A549 (cell line): Measurements from ENCODE around the gene GGT7. TPM values are rescaled to one million over a fixed set of nuclear protein-coding genes. Genes with fewer than 3 reads are reported as not detected.

Experiments used
- ATAC-seq, 2 experiments: fragments of 200-7000 bp in 1 of 2; fragments of >200 bp in 1 of 2; cut with Nextera tagmentation in 1 of 2; cut with Tn5 transposase in 1 of 2; 3 replicates each; pipeline versions ENCODE4 v1.8.0 to v1.9.1; 2018 to 2020; ENCODE audit warnings: mild to moderate bottlenecking in 1 of 2, moderate library complexity in 1 of 2
- CTCF ChIA-PET: fragments of 300-600 bp; sonication (Branson Sonifier 250); formaldehyde crosslinking; extraction: SDS; loops from one replicate; lab custom pipeline; 2021; ENCODE audit warnings: antibody characterized with exemption, inconsistent platforms; lab: Yijun Ruan, JAX
- POLR2A ChIA-PET: fragments of 350-600 bp; formaldehyde crosslinking; extraction: SDS; loops from one replicate; lab custom pipeline; 2021; ENCODE audit warnings: antibody characterized with exemption, inconsistent platforms; lab: Yijun Ruan, JAX
- DNase-seq, 2 experiments: peaks; one replicate each; pipeline versions ENCODE4 v3.0.0 to v3.0.0-alpha.2; 2011 to 2016; ENCODE audit warnings: low read depth in 1 of 2, low spot score in 1 of 2
- FAIRE-seq: peaks from 2 replicates; lab custom pipeline; 2011; peaks lifted over from hg19 to GRCh38; lab: Jason Lieb, UNC
- H3K27ac ChIP-seq, 2 experiments: fragments of >200 bp; sonication (Bioruptor Twin); formaldehyde crosslinking; 3 replicates each; pipeline ENCODE4 v1.5.1; 2016 to 2017
- H3K4me1 ChIP-seq: fragments of >200 bp; sonication (Bioruptor Twin); formaldehyde crosslinking; 3 replicates; pipeline ENCODE4 v1.6.1; 2016
- H3K4me2 ChIP-seq: fragments of >200 bp; sonication (Bioruptor Twin); formaldehyde crosslinking; 3 replicates; pipeline ENCODE4 v1.6.1; 2016
- H3K4me3 ChIP-seq: fragments of >200 bp; sonication (Bioruptor Twin); formaldehyde crosslinking; 3 replicates; pipeline ENCODE4 v1.5.1; 2016
- H3K9me3 ChIP-seq: fragments of >200 bp; sonication (Bioruptor Twin); formaldehyde crosslinking; 3 replicates; pipeline ENCODE4 v1.6.1; 2016
- BHLHE40 ChIP-seq: IDR thresholded peaks from 2 replicates; pipeline ENCODE4 v1.6.1; 2012; ENCODE audit warnings: low read depth, low read length, inconsistent platforms
- CEBPB ChIP-seq, 2 experiments: fragments of >200 bp in 1 of 2; sonication (Bioruptor Twin) in 1 of 2; formaldehyde crosslinking in 1 of 2; IDR thresholded peaks; 2 replicates each; pipeline ENCODE4 v1.6.1; 2012 to 2016
- EP300 ChIP-seq, 2 experiments: fragments of >200 bp; sonication (Bioruptor Twin); formaldehyde crosslinking; IDR thresholded peaks; 2 replicates in 1 of 2; 3 replicates in 1 of 2; pipeline ENCODE4 v1.6.1; 2016 to 2017
- ESRRA ChIP-seq: fragments of 150-350 bp; IDR thresholded peaks from 2 replicates; pipeline ENCODE4 v1.6.1; 2014; ENCODE audit warnings: mild to moderate bottlenecking, low read length, borderline replicate concordance
- FOXS1 ChIP-seq: fragments of 250-450 bp; sonication (Bioruptor Pico); IDR thresholded peaks from 2 replicates; pipeline ENCODE4 v1.5.0; 2020; ENCODE audit warnings: mild to moderate bottlenecking, moderate library complexity
- GATA3 ChIP-seq: IDR thresholded peaks from 2 replicates; pipeline ENCODE4 v1.6.1; 2012; ENCODE audit warnings: borderline replicate concordance
- HMGXB4 ChIP-seq: fragments of 250-450 bp; sonication (Bioruptor Pico); IDR thresholded peaks from 2 replicates; pipeline ENCODE4 v1.5.0; 2021; ENCODE audit warnings: mild to moderate bottlenecking, moderate library complexity, borderline replicate concordance
- JUN ChIP-seq, 2 experiments: fragments of >200 bp; sonication (Bioruptor Twin); formaldehyde crosslinking; IDR thresholded peaks; 2 replicates in 1 of 2; 3 replicates in 1 of 2; pipeline ENCODE4 v1.6.1; 2016 to 2017
- KDM1A ChIP-seq: fragments of 200-600 bp; sonication (generic); IDR thresholded peaks from 2 replicates; pipeline ENCODE4 v1.6.1; 2016; ENCODE audit warnings: low read depth, mild to moderate bottlenecking
- NFE2L2 ChIP-seq: fragments of 150-350 bp; conservative IDR thresholded peaks from 2 replicates; pipeline ENCODE4 v1.6.1; 2014; ENCODE audit warnings: low read length
- NR3C1 ChIP-seq: fragments of >200 bp; sonication (Bioruptor Twin); formaldehyde crosslinking; IDR thresholded peaks from 3 replicates; pipeline ENCODE4 v1.6.1; 2017
- PBX3 ChIP-seq: IDR thresholded peaks from 2 replicates; pipeline ENCODE4 v1.6.1; 2012
- PHF8 ChIP-seq: fragments of 200-600 bp; sonication (generic); IDR thresholded peaks from 2 replicates; pipeline ENCODE4 v1.6.1; 2016; ENCODE audit warnings: low read depth, mild to moderate bottlenecking, antibody characterized with exemption, moderate library complexity, borderline replicate concordance
- POLR2A ChIP-seq: IDR thresholded peaks from 2 replicates; pipeline ENCODE4 v1.6.1; 2012; ENCODE audit warnings: mild to moderate bottlenecking, low read length
- RAD21 ChIP-seq, 2 experiments: fragments of >200 bp in 1 of 2; sonication (Bioruptor Twin) in 1 of 2; formaldehyde crosslinking in 1 of 2; IDR thresholded peaks in 1 of 2; conservative IDR thresholded peaks in 1 of 2; 2 replicates in 1 of 2; 3 replicates in 1 of 2; pipeline ENCODE4 v1.6.1; 2012 to 2018; ENCODE audit warnings: inconsistent platforms in 1 of 2
- ZNF302 ChIP-seq: fragments of 250-450 bp; sonication (Bioruptor Pico); IDR thresholded peaks from 2 replicates; pipeline ENCODE4 v1.9.0; 2021; ENCODE audit warnings: inconsistent platforms, mild to moderate bottlenecking, moderate library complexity
- WGBS: methylation state at CpG from one replicate; pipeline ENCODE4 v1.1.6; 2017; ENCODE audit errors: missing lambda C conversion rate; 5-methylcytosine and 5-hydroxymethylcytosine counted together
- polyA plus RNA-seq, 4 experiments: library from polyadenylated mRNA; depleted of rRNA in 3 of 4; stranded (reverse); fragments of >200 nt; fragmentation: RNase III in 1 of 4; extraction: RNeasy Plus Mini Kit Qiagen cat#74134 plus additional on column Dnase treatment in 1 of 4; gene quantifications; 2 replicates in 3 of 4; 3 replicates in 1 of 4; pipeline ENCODE4 v1.2.3, GENCODE V29; 2011 to 2017
- TF ChIP-seq, protein P1 (sequence below): fragments of 200-600 bp; sonication (generic); IDR thresholded peaks from 2 replicates; pipeline ENCODE4 v1.6.1; 2016; ENCODE audit warnings: antibody characterized with exemption, mild to moderate bottlenecking, moderate library complexity
- TF ChIP-seq, protein P2 (sequence below): IDR thresholded peaks from 2 replicates; pipeline ENCODE4 v1.6.1; 2012
- TF ChIP-seq, protein P3 (sequence below): fragments of 250-450 bp; sonication (Bioruptor Pico); IDR thresholded peaks from 2 replicates; pipeline ENCODE4 v1.5.0; 2020; ENCODE audit warnings: low read depth, mild to moderate bottlenecking, moderate library complexity

Gene GGT7
- polyA plus RNA-seq, 2 of the 4 experiments (the other 2 are of a cell fraction), result 3.5 to 9.1 TPM

- WGBS, result 50% methylated on average over 10 of the region's 10 CpGs
- Histone ChIP-seq H3K4me3 (peak overlapping the region; percentile 75), H3K4me1 (peaks cover 19% of the 10 kb centered on the region), H3K4me2 (peak overlapping the region; percentile 91), H3K9me3 (no peaks in the 10 kb centered on the region), H3K27ac (peak overlapping the region; percentile 79 to 90)
- TF ChIP-seq JUN (IDR thresholded peaks at IDR 0.05) (no peak), NR3C1 (no peak), ESRRA (no peak), KDM1A (no peak), GATA3 (no peak), PBX3 (no peak)
- FAIRE-seq (no peak), ATAC-seq (no peak), DNase-seq (no peak)
- POLR2A ChIA-PET, result no interaction called here
- CTCF ChIA-PET, result interaction anchor here (0.5 to 7.8 kb wide), 27 partner anchors 8 to 523 kb away, joined by 3 to 207 read pairs (median 5); partner anchors contain the start of genes GSS, MYH7B and TRPC4AP
Measured at GRCh38 chr20:34871966-34872621, 562 bp downstream of the GGT7 start.

- DNase-seq, result no peak
- Histone ChIP-seq H3K4me2 (peak overlapping the region; percentile 91), H3K27ac (no peak overlapping the region), H3K4me3 (no peak overlapping the region)
- POLR2A ChIA-PET, result no interaction called here
- TF ChIP-seq POLR2A (no peak), ZNF302 (CRISPR knock-in tag) (no peak)
- TF ChIP-seq, all 56 proteins: peak for 0
- CTCF ChIA-PET, result interaction anchor here (0.7 to 7.8 kb wide), 10 partner anchors 10 to 397 kb away, joined by 3 to 207 read pairs (median 6); partner anchors contain the start of genes GSS and MYH7B
- Histone ChIP-seq H3K9me3 (no peaks in the 10 kb centered on the region), H3K4me1 (peaks cover 19% of the 10 kb centered on the region)
- FAIRE-seq, result no peak
- 89% methylated on average over 7 of the region's 7 CpGs for WGBS
- ATAC-seq, result no peak
Measured at GRCh38 chr20:34871320-34871926, 1.2 kb downstream of the GGT7 start.

DNA sequence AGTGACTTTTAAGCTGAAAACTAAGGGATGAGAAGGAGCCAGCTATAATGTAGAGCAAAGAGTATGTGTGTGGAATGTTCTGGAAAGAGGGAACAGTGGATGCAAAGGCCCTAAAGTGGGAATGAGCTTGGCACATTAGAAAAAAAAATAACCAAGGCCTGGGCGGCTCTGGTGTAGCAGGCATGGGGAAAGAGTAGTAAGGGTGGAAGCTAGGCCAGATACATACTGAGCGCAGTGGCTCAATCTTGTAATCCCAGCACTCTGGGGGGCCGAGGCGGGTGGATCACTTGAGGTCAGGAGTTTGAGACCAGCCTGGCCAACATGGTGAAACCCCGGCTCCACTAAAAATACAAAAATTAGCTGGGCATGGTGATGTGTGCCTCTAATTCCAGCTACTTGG, 8.4 kb downstream of the GGT7 start:
- no peak overlapping the region for H3K4me2 ChIP-seq
- DNase-seq (no peak), ATAC-seq (no peak), FAIRE-seq (no peak)
- WGBS, result 92% methylated on average over 5 of the region's 5 CpGs
- H3K27ac ChIP-seq, result no peak overlapping the region
- no peak overlapping the region for H3K4me3 ChIP-seq
- H3K4me1 ChIP-seq, result no peaks in the 10 kb centered on the region
- H3K9me3 ChIP-seq, result no peaks in the 10 kb centered on the region
- TF ChIP-seq POLR2A, result no peak
- no peak for TF ChIP-seq EP300 (IDR thresholded peaks at IDR 0.05)
- TF ChIP-seq, protein P1, sequence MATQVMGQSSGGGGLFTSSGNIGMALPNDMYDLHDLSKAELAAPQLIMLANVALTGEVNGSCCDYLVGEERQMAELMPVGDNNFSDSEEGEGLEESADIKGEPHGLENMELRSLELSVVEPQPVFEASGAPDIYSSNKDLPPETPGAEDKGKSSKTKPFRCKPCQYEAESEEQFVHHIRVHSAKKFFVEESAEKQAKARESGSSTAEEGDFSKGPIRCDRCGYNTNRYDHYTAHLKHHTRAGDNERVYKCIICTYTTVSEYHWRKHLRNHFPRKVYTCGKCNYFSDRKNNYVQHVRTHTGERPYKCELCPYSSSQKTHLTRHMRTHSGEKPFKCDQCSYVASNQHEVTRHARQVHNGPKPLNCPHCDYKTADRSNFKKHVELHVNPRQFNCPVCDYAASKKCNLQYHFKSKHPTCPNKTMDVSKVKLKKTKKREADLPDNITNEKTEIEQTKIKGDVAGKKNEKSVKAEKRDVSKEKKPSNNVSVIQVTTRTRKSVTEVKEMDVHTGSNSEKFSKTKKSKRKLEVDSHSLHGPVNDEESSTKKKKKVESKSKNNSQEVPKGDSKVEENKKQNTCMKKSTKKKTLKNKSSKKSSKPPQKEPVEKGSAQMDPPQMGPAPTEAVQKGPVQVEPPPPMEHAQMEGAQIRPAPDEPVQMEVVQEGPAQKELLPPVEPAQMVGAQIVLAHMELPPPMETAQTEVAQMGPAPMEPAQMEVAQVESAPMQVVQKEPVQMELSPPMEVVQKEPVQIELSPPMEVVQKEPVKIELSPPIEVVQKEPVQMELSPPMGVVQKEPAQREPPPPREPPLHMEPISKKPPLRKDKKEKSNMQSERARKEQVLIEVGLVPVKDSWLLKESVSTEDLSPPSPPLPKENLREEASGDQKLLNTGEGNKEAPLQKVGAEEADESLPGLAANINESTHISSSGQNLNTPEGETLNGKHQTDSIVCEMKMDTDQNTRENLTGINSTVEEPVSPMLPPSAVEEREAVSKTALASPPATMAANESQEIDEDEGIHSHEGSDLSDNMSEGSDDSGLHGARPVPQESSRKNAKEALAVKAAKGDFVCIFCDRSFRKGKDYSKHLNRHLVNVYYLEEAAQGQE, result no peak
- no peak for TF ChIP-seq CEBPB (IDR thresholded peaks at IDR 0.05)
- TF ChIP-seq, protein P2, sequence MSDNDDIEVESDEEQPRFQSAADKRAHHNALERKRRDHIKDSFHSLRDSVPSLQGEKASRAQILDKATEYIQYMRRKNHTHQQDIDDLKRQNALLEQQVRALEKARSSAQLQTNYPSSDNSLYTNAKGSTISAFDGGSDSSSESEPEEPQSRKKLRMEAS, result no peak
- TF ChIP-seq, protein P3, sequence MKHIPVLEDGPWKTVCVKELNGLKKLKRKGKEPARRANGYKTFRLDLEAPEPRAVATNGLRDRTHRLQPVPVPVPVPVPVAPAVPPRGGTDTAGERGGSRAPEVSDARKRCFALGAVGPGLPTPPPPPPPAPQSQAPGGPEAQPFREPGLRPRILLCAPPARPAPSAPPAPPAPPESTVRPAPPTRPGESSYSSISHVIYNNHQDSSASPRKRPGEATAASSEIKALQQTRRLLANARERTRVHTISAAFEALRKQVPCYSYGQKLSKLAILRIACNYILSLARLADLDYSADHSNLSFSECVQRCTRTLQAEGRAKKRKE (CRISPR knock-in tag), result no peak
- no peak for TF ChIP-seq BHLHE40
- TF ChIP-seq RAD21 (conservative IDR thresholded peaks at IDR 0.05 in 1 of 2, IDR thresholded peaks at IDR 0.05 in 1 of 2), result no peak
- TF ChIP-seq NFE2L2, result no peak
- no peak for TF ChIP-seq HMGXB4 (CRISPR knock-in tag)
- no peak for TF ChIP-seq PHF8
- no peak for TF ChIP-seq FOXS1 (CRISPR knock-in tag)
- CTCF ChIA-PET, result interaction anchor here (0.8 to 2.8 kb wide), 6 partner anchors 8 to 346 kb away, joined by 3 to 19 read pairs (median 4); partner anchors contain the start of genes GSS and MYH7B
- POLR2A ChIA-PET, result no interaction called here
